Neutrophil (primary cell): ENCODE measurements around the gene GIGYF2.
A peak's percentile ranks its signal among the peaks of the same experiment; 100 is the strongest.

Experiments
- H3K27ac ChIP-seq: fragments of 200-600 bp; sonication (generic); 2 replicates; pipeline ENCODE4 v1.5.1; 2016; ENCODE audit warnings: mild to moderate bottlenecking, moderate library complexity
- H3K27me3 ChIP-seq: fragments of 200-600 bp; sonication (generic); 2 replicates; pipeline ENCODE4 v1.6.0; 2016; ENCODE audit warnings: mild to moderate bottlenecking
- H3K36me3 ChIP-seq: fragments of 200-600 bp; sonication (generic); 2 replicates; pipeline ENCODE4 v1.5.1; 2017
- H3K4me1 ChIP-seq, 2 experiments: fragments of 200-600 bp in 1 of 2; sonication (generic) in 1 of 2; 1 replicate in 1 of 2; 2 replicates in 1 of 2; pipeline versions ENCODE4 v1.5.1 to v1.6.1; 2013 to 2016; ENCODE audit warnings: low read depth in 1 of 2, low read length in 1 of 2, mild to moderate bottlenecking in 1 of 2, moderate library complexity in 1 of 2; ENCODE audit not compliant: control insufficient read depth in 1 of 2, insufficient read depth in 1 of 2
- H3K4me3 ChIP-seq, 2 experiments: fragments of 200-600 bp in 1 of 2; sonication (generic) in 1 of 2; 1 replicate in 1 of 2; 2 replicates in 1 of 2; pipeline ENCODE4 v1.5.1; 2013 to 2016; ENCODE audit warnings: low read depth in 1 of 2, low read length in 1 of 2, mild to moderate bottlenecking in 1 of 2, moderate library complexity in 1 of 2
- H3K9me3 ChIP-seq: fragments of 200-600 bp; sonication (generic); 2 replicates; pipeline ENCODE4 v1.5.1; 2016
- TF ChIP-seq, protein P1 (sequence below): fragments of 200-600 bp; sonication (generic); IDR thresholded peaks from 2 replicates; pipeline ENCODE4 v1.5.1; 2016; ENCODE audit warnings: antibody characterized with exemption

GIGYF2 gene, protein sequence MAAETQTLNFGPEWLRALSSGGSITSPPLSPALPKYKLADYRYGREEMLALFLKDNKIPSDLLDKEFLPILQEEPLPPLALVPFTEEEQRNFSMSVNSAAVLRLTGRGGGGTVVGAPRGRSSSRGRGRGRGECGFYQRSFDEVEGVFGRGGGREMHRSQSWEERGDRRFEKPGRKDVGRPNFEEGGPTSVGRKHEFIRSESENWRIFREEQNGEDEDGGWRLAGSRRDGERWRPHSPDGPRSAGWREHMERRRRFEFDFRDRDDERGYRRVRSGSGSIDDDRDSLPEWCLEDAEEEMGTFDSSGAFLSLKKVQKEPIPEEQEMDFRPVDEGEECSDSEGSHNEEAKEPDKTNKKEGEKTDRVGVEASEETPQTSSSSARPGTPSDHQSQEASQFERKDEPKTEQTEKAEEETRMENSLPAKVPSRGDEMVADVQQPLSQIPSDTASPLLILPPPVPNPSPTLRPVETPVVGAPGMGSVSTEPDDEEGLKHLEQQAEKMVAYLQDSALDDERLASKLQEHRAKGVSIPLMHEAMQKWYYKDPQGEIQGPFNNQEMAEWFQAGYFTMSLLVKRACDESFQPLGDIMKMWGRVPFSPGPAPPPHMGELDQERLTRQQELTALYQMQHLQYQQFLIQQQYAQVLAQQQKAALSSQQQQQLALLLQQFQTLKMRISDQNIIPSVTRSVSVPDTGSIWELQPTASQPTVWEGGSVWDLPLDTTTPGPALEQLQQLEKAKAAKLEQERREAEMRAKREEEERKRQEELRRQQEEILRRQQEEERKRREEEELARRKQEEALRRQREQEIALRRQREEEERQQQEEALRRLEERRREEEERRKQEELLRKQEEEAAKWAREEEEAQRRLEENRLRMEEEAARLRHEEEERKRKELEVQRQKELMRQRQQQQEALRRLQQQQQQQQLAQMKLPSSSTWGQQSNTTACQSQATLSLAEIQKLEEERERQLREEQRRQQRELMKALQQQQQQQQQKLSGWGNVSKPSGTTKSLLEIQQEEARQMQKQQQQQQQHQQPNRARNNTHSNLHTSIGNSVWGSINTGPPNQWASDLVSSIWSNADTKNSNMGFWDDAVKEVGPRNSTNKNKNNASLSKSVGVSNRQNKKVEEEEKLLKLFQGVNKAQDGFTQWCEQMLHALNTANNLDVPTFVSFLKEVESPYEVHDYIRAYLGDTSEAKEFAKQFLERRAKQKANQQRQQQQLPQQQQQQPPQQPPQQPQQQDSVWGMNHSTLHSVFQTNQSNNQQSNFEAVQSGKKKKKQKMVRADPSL (N-terminal part only)

DNA sequence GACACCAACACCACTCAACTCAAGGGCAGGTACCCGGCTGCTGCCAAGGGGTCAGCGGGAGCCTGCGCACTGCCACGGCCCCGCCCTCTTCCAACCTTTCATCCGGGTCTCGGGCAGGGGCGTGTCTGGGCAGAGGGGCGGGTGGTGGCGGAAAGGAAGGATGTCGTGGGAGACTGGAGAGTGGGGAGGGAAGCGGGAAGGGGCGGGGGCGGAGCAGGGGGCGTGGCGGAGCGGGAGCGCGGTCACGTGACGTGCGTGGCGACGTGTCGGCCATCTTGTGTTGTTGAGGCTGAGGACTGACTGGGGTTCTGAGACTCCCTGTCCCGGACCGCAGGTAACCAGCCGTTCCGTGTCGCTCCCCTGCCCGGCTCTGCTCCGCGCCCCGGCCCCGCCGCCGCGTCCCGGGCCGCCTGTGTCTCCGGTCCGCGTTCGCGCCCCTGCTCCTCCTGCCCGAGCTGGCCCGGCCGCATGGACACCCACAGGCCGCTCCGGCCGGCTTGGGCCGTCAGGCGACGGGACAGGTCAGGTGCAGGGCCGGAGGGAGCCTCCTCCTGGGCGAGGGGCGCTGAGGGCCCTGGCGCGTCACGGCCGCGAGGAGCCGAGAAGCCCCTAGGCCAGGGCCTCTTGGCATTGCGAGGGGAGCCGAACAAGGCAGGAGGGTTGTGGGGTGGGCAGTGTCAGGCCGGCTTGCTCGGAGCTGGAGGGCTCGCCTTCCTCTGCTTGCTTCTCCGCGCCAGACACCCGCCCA is at the start of gene GIGYF2:
GIGYF2 (plus strand) TSS at position 273 of the 748 bp plus-strand sequence. CDS start 37,867 bp downstream, outside the sequence.
- Histone ChIP-seq H3K4me3 (peak within 1 kb of the TSS; percentile 83 to 95), H3K27me3 (no peaks in the 10 kb centered on the region), H3K27ac (peak within 1 kb of the TSS; percentile 95), H3K36me3 (no peaks in the 10 kb centered on the region), H3K9me3 (no peaks in the 10 kb centered on the region), H3K4me1 (peaks cover 24 to 28% of the 10 kb centered on the region in 2 experiments)
- TF ChIP-seq, protein P1, sequence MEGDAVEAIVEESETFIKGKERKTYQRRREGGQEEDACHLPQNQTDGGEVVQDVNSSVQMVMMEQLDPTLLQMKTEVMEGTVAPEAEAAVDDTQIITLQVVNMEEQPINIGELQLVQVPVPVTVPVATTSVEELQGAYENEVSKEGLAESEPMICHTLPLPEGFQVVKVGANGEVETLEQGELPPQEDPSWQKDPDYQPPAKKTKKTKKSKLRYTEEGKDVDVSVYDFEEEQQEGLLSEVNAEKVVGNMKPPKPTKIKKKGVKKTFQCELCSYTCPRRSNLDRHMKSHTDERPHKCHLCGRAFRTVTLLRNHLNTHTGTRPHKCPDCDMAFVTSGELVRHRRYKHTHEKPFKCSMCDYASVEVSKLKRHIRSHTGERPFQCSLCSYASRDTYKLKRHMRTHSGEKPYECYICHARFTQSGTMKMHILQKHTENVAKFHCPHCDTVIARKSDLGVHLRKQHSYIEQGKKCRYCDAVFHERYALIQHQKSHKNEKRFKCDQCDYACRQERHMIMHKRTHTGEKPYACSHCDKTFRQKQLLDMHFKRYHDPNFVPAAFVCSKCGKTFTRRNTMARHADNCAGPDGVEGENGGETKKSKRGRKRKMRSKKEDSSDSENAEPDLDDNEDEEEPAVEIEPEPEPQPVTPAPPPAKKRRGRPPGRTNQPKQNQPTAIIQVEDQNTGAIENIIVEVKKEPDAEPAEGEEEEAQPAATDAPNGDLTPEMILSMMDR: no peak

DNA sequence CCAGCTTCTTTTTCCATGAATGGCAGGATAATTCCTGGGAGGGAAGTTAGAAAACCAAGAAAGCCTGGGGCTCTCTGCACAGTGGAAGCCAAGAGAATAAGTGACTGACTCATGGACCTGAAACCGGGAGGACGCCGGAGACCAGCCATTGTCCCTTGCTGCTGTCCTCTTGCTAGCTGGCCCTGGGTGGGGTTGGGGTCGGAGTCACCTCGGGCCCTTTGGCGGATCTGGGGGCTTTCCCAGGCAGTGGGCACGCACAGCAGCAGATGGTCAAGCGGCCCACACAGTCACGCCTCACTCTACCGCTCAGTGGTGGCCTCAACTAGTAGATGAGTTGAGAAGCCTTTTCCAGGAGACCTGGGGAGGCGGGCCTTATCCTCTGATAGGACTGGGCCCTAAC is 48.1 kb upstream of the GIGYF2 start:
- no peaks in the 10 kb centered on the region for H3K36me3 ChIP-seq
- H3K27ac ChIP-seq: no peak overlapping the region
- H3K27me3 ChIP-seq: no peaks in the 10 kb centered on the region
- no peaks in the 10 kb centered on the region for H3K4me1 ChIP-seq
- H3K4me3 ChIP-seq: no peak overlapping the region
- no peaks in the 10 kb centered on the region for H3K9me3 ChIP-seq
- TF ChIP-seq, protein P1: no peak

DNA sequence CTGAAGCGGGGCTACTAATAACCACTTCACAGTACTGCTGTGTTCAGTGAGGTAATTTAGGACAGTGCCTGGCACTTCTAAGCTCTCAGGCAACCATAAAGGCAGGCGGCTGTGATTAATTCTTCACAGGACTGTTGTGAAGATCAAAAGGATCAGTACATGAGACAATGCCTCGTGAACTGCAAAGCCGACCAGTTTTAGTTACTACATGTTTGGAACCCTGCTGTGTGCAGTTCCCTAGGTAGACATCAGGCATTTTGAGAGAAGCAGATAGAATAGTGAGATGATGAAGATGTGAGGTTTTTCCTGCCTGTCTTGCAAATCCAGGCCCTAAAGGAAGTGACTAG is 44.7 kb upstream of the GIGYF2 start:
- TF ChIP-seq, protein P1: no peak
- Histone ChIP-seq H3K36me3 (no peaks in the 10 kb centered on the region), H3K4me3 (no peak overlapping the region), H3K9me3 (no peaks in the 10 kb centered on the region), H3K4me1 (no peaks in the 10 kb centered on the region), H3K27me3 (no peaks in the 10 kb centered on the region), H3K27ac (no peak overlapping the region)

DNA sequence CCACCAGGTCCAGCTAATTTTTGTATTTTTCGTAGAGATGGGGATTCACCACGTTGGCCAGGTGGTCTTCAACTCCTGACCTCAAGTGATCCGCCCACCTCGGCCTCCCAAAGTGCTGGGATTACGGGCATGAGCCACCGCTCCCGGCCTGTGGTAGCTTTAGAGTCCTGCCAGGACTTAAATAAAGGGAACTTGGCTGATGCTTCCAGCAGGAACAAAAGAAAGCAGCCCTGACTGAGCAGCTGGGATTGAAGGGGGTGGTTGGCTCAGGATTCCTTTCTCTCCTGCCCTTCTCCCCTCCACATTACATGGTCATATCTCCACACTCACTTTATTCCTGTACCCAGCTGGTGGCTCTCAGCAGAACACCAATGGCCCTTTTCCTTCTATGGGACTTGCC is 43.7 kb upstream of the GIGYF2 start:
- Histone ChIP-seq H3K4me3 (no peak overlapping the region), H3K4me1 (no peaks in the 10 kb centered on the region), H3K9me3 (no peaks in the 10 kb centered on the region), H3K27me3 (no peaks in the 10 kb centered on the region), H3K27ac (no peak overlapping the region), H3K36me3 (no peaks in the 10 kb centered on the region)
- TF ChIP-seq, protein P1: no peak

DNA sequence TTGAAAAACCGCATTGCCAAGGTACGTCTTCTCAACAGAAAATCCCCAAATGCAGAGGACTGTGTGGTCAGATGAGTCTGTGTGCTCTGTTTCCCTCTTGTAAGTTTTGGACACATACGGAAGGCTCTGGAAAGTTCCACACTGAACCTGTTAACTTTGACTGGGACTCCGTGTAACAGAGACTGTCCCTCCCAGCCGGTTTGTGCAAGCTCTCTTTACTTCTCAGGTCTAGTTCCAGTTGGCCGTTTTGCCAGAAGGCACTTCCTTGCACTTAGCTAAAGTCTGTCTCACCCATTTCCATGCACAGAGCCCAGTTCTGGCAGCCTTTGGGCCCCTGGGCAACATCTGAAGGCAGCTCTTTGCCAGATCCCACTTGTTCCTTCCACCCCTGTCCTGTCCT is 41.7 kb upstream of the GIGYF2 start:
- TF ChIP-seq, protein P1: no peak
- no peaks in the 10 kb centered on the region for H3K27me3 ChIP-seq
- no peaks in the 10 kb centered on the region for H3K36me3 ChIP-seq
- H3K27ac ChIP-seq: no peak overlapping the region
- no peaks in the 10 kb centered on the region for H3K9me3 ChIP-seq
- no peaks in the 10 kb centered on the region for H3K4me1 ChIP-seq
- H3K4me3 ChIP-seq: no peak overlapping the region
